ENCODE data around the gene AMPD1. TPM values are rescaled to one million over a fixed set of nuclear protein-coding genes. Genes with fewer than 3 reads are reported as not detected.

Gene AMPD1
- polyA plus RNA-seq, 1 donor (not counting 4 experiments of a cell fraction or from before 2014, with no cell fraction given): not detected

DNA sequence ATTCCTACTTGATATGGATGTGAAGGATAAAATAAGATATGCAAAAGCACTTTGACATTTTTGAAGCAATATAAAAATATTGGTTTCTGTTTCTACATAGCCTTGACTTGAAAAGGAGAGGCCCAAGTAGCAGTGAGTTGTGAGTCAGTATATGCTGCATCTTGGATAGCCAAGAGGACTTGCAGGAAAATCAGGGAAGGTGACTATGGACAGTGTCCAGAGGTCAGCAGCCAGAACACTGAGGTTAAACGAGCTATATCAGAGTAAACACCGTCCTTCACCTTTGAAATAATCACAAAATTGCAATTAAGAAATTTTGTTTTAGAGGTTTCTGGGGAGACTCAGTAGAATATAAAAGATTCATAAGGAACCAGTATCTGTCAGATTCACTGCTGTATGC lies 6.6 kb upstream of the AMPD1 start:
- H3K9me1 ChIP-seq (ENCODE audit: control insufficient read depth, extremely low read depth, insufficient read depth, low read length): no peaks in the 10 kb centered on the region
- H3K27ac ChIP-seq (ENCODE audit: control insufficient read depth, insufficient read depth, low read length): no peak overlapping the region
- no peak overlapping the region for H2AFZ ChIP-seq (ENCODE audit: control insufficient read depth, low read length)
- H3K4me2 ChIP-seq (ENCODE audit: control insufficient read depth, extremely low read depth, insufficient read depth, low read depth, low read length): no peak overlapping the region
- H3K79me2 ChIP-seq (ENCODE audit: control insufficient read depth, insufficient read depth, low read length): no peaks in the 10 kb centered on the region
- H3K27me3 ChIP-seq (ENCODE audit: control insufficient read depth, extremely low read depth, insufficient read depth, low read length): no peaks in the 10 kb centered on the region
- FAIRE-seq (no peak), DNase-seq (ENCODE audit: low read depth, low spot score) (no peak)
- no peak overlapping the region for H3K4me3 ChIP-seq (ENCODE audit: control insufficient read depth in 2 of 3, extremely low read depth in 1 of 3, insufficient read depth in 2 of 3, low read depth in 1 of 3, low read length in 3 of 3)
- TF ChIP-seq EZH2 (IDR thresholded peaks at IDR 0.05; ENCODE audit: low read length): no peak
- TF ChIP-seq, protein P1, sequence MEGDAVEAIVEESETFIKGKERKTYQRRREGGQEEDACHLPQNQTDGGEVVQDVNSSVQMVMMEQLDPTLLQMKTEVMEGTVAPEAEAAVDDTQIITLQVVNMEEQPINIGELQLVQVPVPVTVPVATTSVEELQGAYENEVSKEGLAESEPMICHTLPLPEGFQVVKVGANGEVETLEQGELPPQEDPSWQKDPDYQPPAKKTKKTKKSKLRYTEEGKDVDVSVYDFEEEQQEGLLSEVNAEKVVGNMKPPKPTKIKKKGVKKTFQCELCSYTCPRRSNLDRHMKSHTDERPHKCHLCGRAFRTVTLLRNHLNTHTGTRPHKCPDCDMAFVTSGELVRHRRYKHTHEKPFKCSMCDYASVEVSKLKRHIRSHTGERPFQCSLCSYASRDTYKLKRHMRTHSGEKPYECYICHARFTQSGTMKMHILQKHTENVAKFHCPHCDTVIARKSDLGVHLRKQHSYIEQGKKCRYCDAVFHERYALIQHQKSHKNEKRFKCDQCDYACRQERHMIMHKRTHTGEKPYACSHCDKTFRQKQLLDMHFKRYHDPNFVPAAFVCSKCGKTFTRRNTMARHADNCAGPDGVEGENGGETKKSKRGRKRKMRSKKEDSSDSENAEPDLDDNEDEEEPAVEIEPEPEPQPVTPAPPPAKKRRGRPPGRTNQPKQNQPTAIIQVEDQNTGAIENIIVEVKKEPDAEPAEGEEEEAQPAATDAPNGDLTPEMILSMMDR (optimal IDR thresholded peaks at IDR 0.05 in 1 of 3, IDR thresholded peaks at IDR 0.05 in 1 of 3, conservative IDR thresholded peaks at IDR 0.05 in 1 of 3; ENCODE audit: extremely low read depth in 1 of 3, insufficient read depth in 2 of 3, low read length in 3 of 3): no peak
- peaks cover 8% of the 10 kb centered on the region for H3K4me1 ChIP-seq (ENCODE audit: control insufficient read depth, extremely low read depth, insufficient read depth, low read length)
- H3K9ac ChIP-seq (ENCODE audit: control insufficient read depth, extremely low read depth, insufficient read depth, low read length): no peak overlapping the region
- no peaks in the 10 kb centered on the region for H3K9me3 ChIP-seq (ENCODE audit: control insufficient read depth, low read depth, low read length)
- H4K20me1 ChIP-seq (ENCODE audit: control insufficient read depth, extremely low read depth, insufficient read depth, low read length): no peaks in the 10 kb centered on the region
- dilution Hi-C loops (cut with MboI; ENCODE audit: extremely low pct_ligation_motif_present, low sequenced_read_pairs): no loop called here
- peaks cover 3 to 4% of the 10 kb centered on the region in 2 experiments for H3K36me3 ChIP-seq (ENCODE audit: control insufficient read depth in 2 of 2, extremely low read depth in 1 of 2, insufficient read depth in 2 of 2, low read length in 2 of 2)

DNA sequence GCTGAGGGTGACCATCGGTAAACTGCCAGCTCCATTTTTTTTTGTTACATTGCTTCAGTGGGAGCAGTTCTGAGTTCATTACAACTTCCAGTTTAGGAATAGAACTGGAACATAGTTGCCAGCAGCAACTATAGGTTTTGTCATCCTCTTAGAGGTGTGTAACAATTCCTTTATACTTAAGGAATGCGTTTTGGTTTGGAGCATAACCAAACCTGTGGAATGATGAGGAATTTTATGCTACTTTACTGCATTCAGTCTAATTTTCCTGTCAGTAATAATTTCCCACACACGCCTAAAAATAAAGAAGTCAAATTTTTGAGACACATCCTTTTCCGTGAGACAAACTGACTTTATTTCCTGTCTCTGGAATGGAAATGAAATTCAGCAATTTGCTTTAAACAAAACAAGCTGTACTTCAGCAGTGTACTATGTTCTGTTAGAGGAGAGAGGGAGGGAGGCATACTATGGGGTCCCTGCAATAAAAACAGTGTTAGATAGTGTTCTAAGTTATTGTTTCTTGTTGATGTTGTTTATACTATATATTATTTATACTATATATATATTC lies 4.8 kb upstream of the AMPD1 start:
- Histone ChIP-seq H3K9ac (ENCODE audit: control insufficient read depth, extremely low read depth, insufficient read depth, low read length) (no peak overlapping the region), H3K79me2 (ENCODE audit: control insufficient read depth, insufficient read depth, low read length) (no peaks in the 10 kb centered on the region), H4K20me1 (ENCODE audit: control insufficient read depth, extremely low read depth, insufficient read depth, low read length) (no peaks in the 10 kb centered on the region), H3K4me1 (ENCODE audit: control insufficient read depth, extremely low read depth, insufficient read depth, low read length) (peaks cover 8% of the 10 kb centered on the region), H3K27ac (ENCODE audit: control insufficient read depth, insufficient read depth, low read length) (no peak overlapping the region), H3K9me1 (ENCODE audit: control insufficient read depth, extremely low read depth, insufficient read depth, low read length) (no peaks in the 10 kb centered on the region), H3K27me3 (ENCODE audit: control insufficient read depth, extremely low read depth, insufficient read depth, low read length) (no peaks in the 10 kb centered on the region), H2AFZ (ENCODE audit: control insufficient read depth, low read length) (no peak overlapping the region), H3K9me3 (ENCODE audit: control insufficient read depth, low read depth, low read length) (no peaks in the 10 kb centered on the region), H3K4me2 (ENCODE audit: control insufficient read depth, extremely low read depth, insufficient read depth, low read depth, low read length) (no peak overlapping the region), H3K36me3 (ENCODE audit: control insufficient read depth in 2 of 2, extremely low read depth in 1 of 2, insufficient read depth in 2 of 2, low read length in 2 of 2) (no peaks in the 10 kb centered on the region), H3K4me3 (ENCODE audit: control insufficient read depth in 2 of 3, extremely low read depth in 1 of 3, insufficient read depth in 2 of 3, low read depth in 1 of 3, low read length in 3 of 3) (no peak overlapping the region)
- no peak for DNase-seq (ENCODE audit: low read depth, low spot score)
- TF ChIP-seq, protein P1 (optimal IDR thresholded peaks at IDR 0.05 in 1 of 3, IDR thresholded peaks at IDR 0.05 in 1 of 3, conservative IDR thresholded peaks at IDR 0.05 in 1 of 3; ENCODE audit: extremely low read depth in 1 of 3, insufficient read depth in 2 of 3, low read length in 3 of 3): no peak
- TF ChIP-seq EZH2 (IDR thresholded peaks at IDR 0.05; ENCODE audit: low read length): no peak
- FAIRE-seq: peak; percentile 53
- dilution Hi-C loops (cut with MboI; ENCODE audit: extremely low pct_ligation_motif_present, low sequenced_read_pairs): no loop called here

All from keratinocyte (primary cell).